ENCODE data around the gene RGS7. TPM values are rescaled to one million over a fixed set of nuclear protein-coding genes. Genes with fewer than 3 reads are reported as not detected.
"Not testable (repeated sequence)": the region's sequence is repeated elsewhere in the genome, so short reads cannot be mapped to it uniquely, and the experiment has no call there.

The RGS7 gene
- total RNA-seq, 1 donor from 2014 or later: 16.0 TPM

DNA sequence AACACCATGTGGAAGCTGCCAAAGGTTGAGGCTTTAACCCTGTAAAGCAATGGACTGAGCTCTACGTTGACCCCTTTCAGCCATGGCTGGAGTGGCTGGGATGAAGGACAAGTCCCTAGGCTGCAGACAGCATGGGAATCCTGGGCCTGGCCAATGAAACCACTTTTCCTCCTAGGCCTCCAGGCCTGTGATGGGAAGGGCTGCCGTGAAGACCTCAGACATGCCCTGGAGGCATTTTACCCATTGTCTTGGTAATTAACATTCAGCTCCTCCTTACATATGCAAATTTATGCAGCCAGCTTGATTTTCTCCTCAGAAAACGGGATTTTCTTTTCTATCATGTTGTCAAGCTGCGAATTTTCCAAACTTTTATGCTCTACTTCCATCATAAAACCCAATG lies 214.5 kb downstream of the RGS7 start:
- DNase-seq: no peak
- H3K9me3 Mint-ChIP-seq (ENCODE audit: unreplicated experiment): peaks cover 5% of the 10 kb centered on the region
- H3K4me1 Mint-ChIP-seq (ENCODE audit: low read depth, unreplicated experiment): no peaks in the 10 kb centered on the region
- H3K27me3 Mint-ChIP-seq (ENCODE audit: unreplicated experiment): no peaks in the 10 kb centered on the region
- peaks cover 12% of the 10 kb centered on the region for H3K36me3 Mint-ChIP-seq (ENCODE audit: unreplicated experiment)
- no peak for TF ChIP-seq CTCF (IDR thresholded peaks at IDR 0.05; ENCODE audit: partially characterized antibody, unreplicated experiment)
- H3K27ac Mint-ChIP-seq (ENCODE audit: unreplicated experiment): no peak overlapping the region
- no peak overlapping the region for H3K4me3 Mint-ChIP-seq (ENCODE audit: unreplicated experiment)

DNA sequence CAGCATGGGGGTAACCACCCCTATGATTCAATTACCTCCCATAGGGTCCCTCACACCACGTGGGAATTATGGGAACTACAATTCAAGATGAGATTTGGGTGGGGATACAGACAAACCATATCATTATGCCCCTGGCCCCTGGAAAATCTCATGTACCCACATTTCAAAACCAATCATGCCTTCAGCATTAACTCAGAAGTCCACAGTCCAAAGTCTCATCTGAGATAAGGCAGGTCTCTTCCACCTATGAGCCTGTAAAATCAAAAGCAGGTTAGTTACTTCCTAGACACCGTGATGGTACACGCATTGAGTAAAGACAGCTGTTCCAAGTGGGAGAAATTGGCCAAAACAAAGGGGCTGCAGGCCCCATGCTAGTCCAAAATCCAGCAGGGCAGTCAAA lies 215.4 kb downstream of the RGS7 start:
- H3K4me3 Mint-ChIP-seq (ENCODE audit: unreplicated experiment); H3K27ac Mint-ChIP-seq (ENCODE audit: unreplicated experiment); H3K9me3 Mint-ChIP-seq (ENCODE audit: unreplicated experiment); DNase-seq; H3K4me1 Mint-ChIP-seq (ENCODE audit: low read depth, unreplicated experiment); H3K27me3 Mint-ChIP-seq (ENCODE audit: unreplicated experiment): not testable (repeated sequence)
- H3K36me3 Mint-ChIP-seq (ENCODE audit: unreplicated experiment): peaks cover 12% of the 10 kb centered on the region

DNA sequence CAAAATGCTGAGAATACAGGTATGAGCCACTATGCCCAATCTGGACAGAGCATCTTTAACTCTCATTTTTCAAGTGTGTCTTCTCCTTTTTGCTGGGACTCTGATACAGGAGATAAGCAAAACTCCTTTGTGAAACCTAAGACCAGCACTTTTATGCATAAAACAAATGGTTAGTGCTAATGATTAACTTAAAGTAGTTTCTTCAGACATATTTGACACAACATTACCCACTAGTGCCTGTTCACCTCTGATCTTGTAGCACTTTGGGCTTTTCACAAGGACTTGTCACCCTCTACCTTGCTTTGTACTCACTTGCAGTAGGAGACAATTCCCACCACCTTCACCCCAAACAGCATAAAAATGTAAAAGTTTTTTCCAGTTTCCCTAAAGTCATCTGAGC lies 216.3 kb downstream of the RGS7 start:
- Mint-ChIP-seq H3K9me3 (ENCODE audit: unreplicated experiment) (peaks cover 5% of the 10 kb centered on the region), H3K4me1 (ENCODE audit: low read depth, unreplicated experiment) (no peaks in the 10 kb centered on the region), H3K4me3 (ENCODE audit: unreplicated experiment) (no peak overlapping the region), H3K27me3 (ENCODE audit: unreplicated experiment) (no peaks in the 10 kb centered on the region), H3K36me3 (ENCODE audit: unreplicated experiment) (peaks cover 12% of the 10 kb centered on the region), H3K27ac (ENCODE audit: unreplicated experiment) (no peak overlapping the region)
- TF ChIP-seq CTCF (IDR thresholded peaks at IDR 0.05; ENCODE audit: partially characterized antibody, unreplicated experiment): no peak
- no peak for DNase-seq

GRCh38 chr1:241139047-241139446 lies 218.0 kb downstream of the RGS7 start:
- Mint-ChIP-seq H3K36me3 (ENCODE audit: unreplicated experiment) (peaks cover 12% of the 10 kb centered on the region), H3K27ac (ENCODE audit: unreplicated experiment) (no peak overlapping the region), H3K4me1 (ENCODE audit: low read depth, unreplicated experiment) (no peaks in the 10 kb centered on the region)

GRCh38 chr1:241138248-241138647 lies 218.8 kb downstream of the RGS7 start:
- H3K4me3 Mint-ChIP-seq (ENCODE audit: unreplicated experiment): no peak overlapping the region
- no peaks in the 10 kb centered on the region for H3K27me3 Mint-ChIP-seq (ENCODE audit: unreplicated experiment)
- H3K27ac Mint-ChIP-seq (ENCODE audit: unreplicated experiment): no peak overlapping the region
- H3K9me3 Mint-ChIP-seq (ENCODE audit: unreplicated experiment): peaks cover 4% of the 10 kb centered on the region
- peaks cover 12% of the 10 kb centered on the region for H3K36me3 Mint-ChIP-seq (ENCODE audit: unreplicated experiment)
- DNase-seq: no peak
- no peak for TF ChIP-seq CTCF (IDR thresholded peaks at IDR 0.05; ENCODE audit: partially characterized antibody, unreplicated experiment)
- H3K4me1 Mint-ChIP-seq (ENCODE audit: low read depth, unreplicated experiment): no peaks in the 10 kb centered on the region

More at GRCh38 chr1:241139047-241139446, 218.0 kb downstream of the RGS7 start:
- Mint-ChIP-seq H3K4me3 (ENCODE audit: unreplicated experiment) (no peak overlapping the region), H3K9me3 (ENCODE audit: unreplicated experiment) (peaks cover 4% of the 10 kb centered on the region), H3K27me3 (ENCODE audit: unreplicated experiment) (no peaks in the 10 kb centered on the region)
- no peak for DNase-seq
- TF ChIP-seq CTCF (IDR thresholded peaks at IDR 0.05; ENCODE audit: partially characterized antibody, unreplicated experiment): no peak

DNA sequence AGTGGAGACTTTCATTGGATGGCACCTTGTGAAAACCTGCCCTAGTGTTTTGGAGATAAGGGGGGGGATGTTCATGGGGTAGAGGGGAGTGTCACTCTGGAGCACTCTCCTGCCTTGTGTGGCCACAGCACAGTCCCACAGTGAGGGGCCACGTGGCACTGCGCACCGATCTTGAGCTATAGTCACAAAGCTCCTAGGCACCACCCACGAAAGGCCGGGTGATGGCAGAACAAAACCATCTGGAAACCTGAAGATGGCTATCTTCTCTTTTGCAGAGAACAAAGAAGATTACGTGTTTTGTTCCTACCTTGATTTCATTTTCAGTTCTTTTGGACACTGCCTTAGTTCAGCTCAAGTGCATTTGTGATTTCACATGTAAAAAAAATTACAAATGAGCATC lies 220.6 kb downstream of the RGS7 start:
- no peak for TF ChIP-seq CTCF (IDR thresholded peaks at IDR 0.05; ENCODE audit: partially characterized antibody, unreplicated experiment)
- Mint-ChIP-seq H3K36me3 (ENCODE audit: unreplicated experiment) (peaks cover 5% of the 10 kb centered on the region), H3K9me3 (ENCODE audit: unreplicated experiment) (no peaks in the 10 kb centered on the region), H3K4me1 (ENCODE audit: low read depth, unreplicated experiment) (no peaks in the 10 kb centered on the region), H3K27me3 (ENCODE audit: unreplicated experiment) (no peaks in the 10 kb centered on the region), H3K4me3 (ENCODE audit: unreplicated experiment) (no peak overlapping the region), H3K27ac (ENCODE audit: unreplicated experiment) (no peak overlapping the region)
- DNase-seq: no peak
